ENCODE measurements around the gene DNAJC15. TPM values are rescaled to one million over a fixed set of nuclear protein-coding genes. Genes with fewer than 3 reads are reported as not detected.

The DNAJC15 gene
- total and polyA plus RNA-seq, 2 of the 8 experiments (the other 6 are each of a cell fraction or from before 2014, with no cell fraction given) = 5.8 to 20.8 TPM

DNA sequence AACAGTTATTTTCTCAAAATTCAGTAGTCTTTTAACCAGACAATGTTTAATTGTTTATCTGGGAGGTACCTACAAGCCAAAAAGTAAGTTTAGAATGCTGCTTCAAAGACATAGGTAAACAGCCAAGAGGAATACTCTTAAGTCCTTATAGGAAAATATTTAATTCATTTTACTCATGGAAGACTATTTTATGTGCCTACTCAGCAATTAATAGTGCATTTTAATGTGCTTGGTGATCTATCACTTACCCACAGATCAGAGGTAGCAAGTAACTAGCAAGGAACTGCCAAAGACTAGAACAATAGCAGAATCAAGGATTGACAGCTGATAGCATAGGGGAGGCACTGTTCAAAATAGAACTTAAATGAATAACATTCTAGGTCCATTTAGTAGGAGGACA is 60.4 kb downstream of the DNAJC15 start:
- Histone ChIP-seq H3K27me3 (replicated peaks in 1 of 4; ENCODE audit: control insufficient read depth in 3 of 4, extremely low read depth in 1 of 4, insufficient read depth in 3 of 4, low read length in 3 of 4) (no peaks in the 10 kb centered on the region), H4K8ac (ENCODE audit: extremely low read depth, insufficient read depth, low read length) (no peak overlapping the region), H2BK12ac (ENCODE audit: low read depth, low read length) (no peak overlapping the region), H4K5ac (ENCODE audit: insufficient read length, low read depth, low read length) (no peak overlapping the region), H4K20me1 (replicated peaks in 1 of 2; ENCODE audit: control insufficient read depth in 1 of 2, insufficient read depth in 2 of 2, low read length in 2 of 2) (no peaks in the 10 kb centered on the region), H2AK5ac (ENCODE audit: low read depth, low read length) (no peak overlapping the region), H2BK20ac (ENCODE audit: low read length) (no peak overlapping the region), H2BK15ac (ENCODE audit: low read length) (no peak overlapping the region), H2BK120ac (replicated peaks; ENCODE audit: low read depth, low read length) (no peak overlapping the region), H3K27ac (ENCODE audit: low read depth, low read length) (no peak overlapping the region), H3K4me2 (ENCODE audit: insufficient read depth in 1 of 2, low read depth in 2 of 2, low read length in 2 of 2) (no peak overlapping the region), H3K4me3 (ENCODE audit: extremely low read depth in 1 of 4, insufficient read depth in 2 of 4, low read depth in 3 of 4, low read length in 4 of 4) (no peak overlapping the region), H3K4me1 (replicated peaks in 1 of 4; ENCODE audit: control insufficient read depth in 3 of 4, insufficient read depth in 4 of 4, low read length in 3 of 4) (no peaks in the 10 kb centered on the region), H3K23me2 (ENCODE audit: low read depth, low read length) (no peaks in the 10 kb centered on the region), H3K23ac (ENCODE audit: insufficient read length) (no peak overlapping the region), H3K9me3 (ENCODE audit: insufficient read depth in 2 of 2, low read depth in 1 of 2, low read length in 1 of 2) (no peaks in the 10 kb centered on the region), H2AFZ (ENCODE audit: low read length) (no peak overlapping the region), H4K91ac (replicated peaks; ENCODE audit: insufficient read length, low read length) (no peak overlapping the region), H3K14ac (ENCODE audit: insufficient read length) (no peak overlapping the region), H3K79me2 (ENCODE audit: control insufficient read depth in 1 of 2, insufficient read depth in 2 of 2, low read length in 2 of 2) (no peaks in the 10 kb centered on the region), H3K56ac (replicated peaks; ENCODE audit: insufficient read length, low read depth, low read length) (no peak overlapping the region), H3K4ac (replicated peaks; ENCODE audit: insufficient read length, low read depth, low read length) (no peak overlapping the region), H3K18ac (ENCODE audit: extremely low read depth, low read length) (no peak overlapping the region), H3K36me3 (ENCODE audit: control insufficient read depth in 2 of 4, insufficient read depth in 4 of 4, low read length in 3 of 4) (peaks cover 0 to 5% (median 0%) of the 10 kb centered on the region in 4 experiments; a peak in 2 of 8 replicates), H2BK5ac (ENCODE audit: low read depth, low read length) (no peak overlapping the region), H3K9ac (replicated peaks in 1 of 4; ENCODE audit: extremely low read depth in 1 of 4, low read depth in 3 of 4, low read length in 3 of 4) (no peak overlapping the region), H3K79me1 (ENCODE audit: low read depth, low read length) (no peaks in the 10 kb centered on the region)
- CTCF ChIA-PET (ENCODE audit: partially characterized antibody) = interaction anchor here (1.0 to 2.9 kb wide), 4 partner anchors 18 to 721 kb away, joined by 3 to 6 read pairs (median 4); no protein-coding TSS in a partner anchor
- FAIRE-seq (no peak), DNase-seq (ENCODE audit: low read depth in 1 of 2, low spot score in 2 of 2) (no peak)
- POLR2A ChIA-PET (ENCODE audit: partially characterized antibody) = interaction anchor here (0.9 to 1.1 kb wide), 2 partner anchors 223 to 233 kb away, joined by 3 to 4 read pairs; no protein-coding TSS in a partner anchor
- TF ChIP-seq MAFK (IDR thresholded peaks at IDR 0.05; ENCODE audit: low read depth, low read length) (peak; percentile 51; the same call in 1 of the 2 replicates), KDM4A (IDR thresholded peaks at IDR 0.05; ENCODE audit: low read depth, low read length, severe bottlenecking) (no peak)
